H9 (cell line): ENCODE measurements around the gene ZNF423. TPM values are rescaled to one million over a fixed set of nuclear protein-coding genes. Genes with fewer than 3 reads are reported as not detected.

Source experiments
- DNase-seq: peaks from one replicate; pipeline ENCODE4 v3.0.0-alpha.2; 2017
- H2AFZ ChIP-seq: one replicate; pipeline ENCODE4 v1.6.1; 2013; ENCODE audit warnings: mild to moderate bottlenecking, low read length, control low read depth, moderate library complexity
- H2AK5ac ChIP-seq: 2 replicates; pipeline ENCODE4 v1.6.1; 2013; ENCODE audit warnings: low read length, control low read depth, mixed read lengths; ENCODE audit not compliant: insufficient read length
- H2BK120ac ChIP-seq: one replicate; pipeline ENCODE4 v1.6.1; 2013; ENCODE audit warnings: low read depth, mild to moderate bottlenecking, low read length, control low read depth, inconsistent platforms; ENCODE audit not compliant: poor library complexity, severe bottlenecking
- H2BK12ac ChIP-seq: 2 replicates; pipeline ENCODE4 v1.6.1; 2013; ENCODE audit warnings: low read length, control low read depth, mixed read lengths, low read depth; ENCODE audit not compliant: insufficient read length
- H2BK15ac ChIP-seq: 2 replicates; pipeline ENCODE4 v1.6.1; 2013; ENCODE audit warnings: low read depth, low read length, control low read depth
- H2BK20ac ChIP-seq: one replicate; pipeline ENCODE4 v1.6.1; 2013; ENCODE audit warnings: low read depth, mild to moderate bottlenecking, low read length, control low read depth, inconsistent platforms; ENCODE audit not compliant: poor library complexity, severe bottlenecking
- H2BK5ac ChIP-seq: 2 replicates; pipeline ENCODE4 v1.6.1; 2013; ENCODE audit warnings: low read length, control low read depth, mixed read lengths; ENCODE audit not compliant: insufficient read length
- H3K14ac ChIP-seq: 2 replicates; pipeline ENCODE4 v1.6.1; 2013; ENCODE audit warnings: low read length, control low read depth; ENCODE audit not compliant: insufficient read depth
- H3K18ac ChIP-seq: 2 replicates; pipeline ENCODE4 v1.6.1; 2013; ENCODE audit warnings: low read depth, mild to moderate bottlenecking, mixed read lengths, low read length, control low read depth; ENCODE audit not compliant: insufficient read length
- H3K23ac ChIP-seq: 2 replicates; pipeline ENCODE4 v1.6.1; 2013; ENCODE audit warnings: low read length, control low read depth, mixed read lengths, low read depth; ENCODE audit not compliant: insufficient read length
- H3K23me2 ChIP-seq: 2 replicates; pipeline ENCODE4 v1.6.1; 2013; ENCODE audit warnings: low read depth, mild to moderate bottlenecking, mixed read lengths, low read length, control low read depth; ENCODE audit not compliant: insufficient read length, poor library complexity, severe bottlenecking
- H3K27ac ChIP-seq: 2 replicates; pipeline ENCODE4 v1.5.1; 2013; ENCODE audit warnings: low read length, control low read depth, mixed read lengths, low read depth; ENCODE audit not compliant: insufficient read length
- H3K27me3 ChIP-seq: 2 replicates; pipeline ENCODE4 v1.6.1; 2013; ENCODE audit warnings: low read length, control low read depth, inconsistent platforms; ENCODE audit not compliant: insufficient read depth
- H3K4ac ChIP-seq: 2 replicates; pipeline ENCODE4 v1.6.1; 2013; ENCODE audit warnings: low read depth, mild to moderate bottlenecking, control low read depth, inconsistent platforms, low read length, moderate library complexity
- H3K4me1 ChIP-seq: 2 replicates; pipeline ENCODE4 v1.6.1; 2013; ENCODE audit warnings: low read length, control low read depth, inconsistent platforms; ENCODE audit not compliant: insufficient read depth
- H3K4me2 ChIP-seq: 2 replicates; pipeline ENCODE4 v1.6.1; 2013; ENCODE audit warnings: low read length, control low read depth, mixed read lengths; ENCODE audit not compliant: insufficient read length, insufficient read depth
- H3K56ac ChIP-seq: 2 replicates; pipeline ENCODE4 v1.6.1; 2013; ENCODE audit warnings: low read depth, mild to moderate bottlenecking, mixed read lengths, low read length, control low read depth; ENCODE audit not compliant: insufficient read length
- H3K79me1 ChIP-seq: 2 replicates; pipeline ENCODE4 v1.6.1; 2013; ENCODE audit warnings: low read depth, mild to moderate bottlenecking, moderate library complexity, low read length, control low read depth, inconsistent platforms; ENCODE audit not compliant: insufficient read depth, poor library complexity, severe bottlenecking
- H3K79me2 ChIP-seq: 2 replicates; pipeline ENCODE4 v1.6.1; 2013; ENCODE audit warnings: low read length, control low read depth, inconsistent platforms; ENCODE audit not compliant: insufficient read depth
- H3K9ac ChIP-seq: 2 replicates; pipeline ENCODE4 v1.6.1; 2013; ENCODE audit warnings: low read length, control low read depth, mixed read lengths; ENCODE audit not compliant: insufficient read length; ENCODE audit errors: extremely low read depth
- H3K9me3 ChIP-seq: one replicate; pipeline ENCODE4 v1.6.1; 2013; ENCODE audit warnings: low read depth, low read length, inconsistent platforms; ENCODE audit not compliant: control insufficient read depth
- H3T11ph ChIP-seq: one replicate; pipeline ENCODE4 v1.6.1; 2013; ENCODE audit warnings: mild to moderate bottlenecking, low read length, control low read depth, inconsistent platforms
- H4K20me1 ChIP-seq: one replicate; pipeline ENCODE4 v1.6.1; 2013; ENCODE audit not compliant: control insufficient read depth, insufficient read length, insufficient read depth
- H4K5ac ChIP-seq: 2 replicates; pipeline ENCODE4 v1.6.1; 2013; ENCODE audit warnings: low read depth, mild to moderate bottlenecking, mixed read lengths, low read length, control low read depth; ENCODE audit not compliant: insufficient read length
- H4K8ac ChIP-seq: replicated peaks from 2 replicates; pipeline ENCODE4 v1.6.1; 2013; ENCODE audit warnings: low read length, control low read depth, mixed read lengths, low read depth; ENCODE audit not compliant: insufficient read length
- H4K91ac ChIP-seq: 2 replicates; pipeline ENCODE4 v1.6.1; 2013; ENCODE audit warnings: low read depth, mild to moderate bottlenecking, moderate library complexity, mixed read lengths, low read length, control low read depth; ENCODE audit not compliant: insufficient read length
- H3K27ac Mint-ChIP-seq, 3 experiments: 2 replicates in 2 of 3; 3 replicates in 1 of 3; pipeline ENCODE4 v1.8.0; 2020 to 2021; ENCODE audit warnings: mixed read lengths in 3 of 3, mild to moderate bottlenecking in 1 of 3, moderate library complexity in 1 of 3
- H3K27me3 Mint-ChIP-seq: 2 replicates; pipeline ENCODE4 v1.8.0; 2021; ENCODE audit warnings: low read depth, mild to moderate bottlenecking, moderate library complexity, mixed read lengths
- H3K36me3 Mint-ChIP-seq, 3 experiments: 2 replicates in 2 of 3; 3 replicates in 1 of 3; pipeline ENCODE4 v1.8.0; 2020 to 2021; ENCODE audit warnings: low read depth in 3 of 3, mixed read lengths in 3 of 3; ENCODE audit not compliant: insufficient read depth in 1 of 3
- H3K4me1 Mint-ChIP-seq, 2 experiments: 2 replicates each; pipeline ENCODE4 v1.8.0; 2020; ENCODE audit warnings: mixed read lengths in 2 of 2
- H3K4me3 Mint-ChIP-seq, 2 experiments: 2 replicates in 1 of 2; 3 replicates in 1 of 2; pipeline ENCODE4 v1.8.0; 2020 to 2021; ENCODE audit warnings: mild to moderate bottlenecking in 2 of 2, mixed read lengths in 2 of 2, moderate library complexity in 1 of 2
- H3K9me3 Mint-ChIP-seq, 2 experiments: 2 replicates in 1 of 2; 3 replicates in 1 of 2; pipeline ENCODE4 v1.8.0; 2020; ENCODE audit warnings: mild to moderate bottlenecking in 2 of 2, mixed read lengths in 2 of 2, moderate library complexity in 1 of 2
- WGBS: extraction: QIAGEN DNeasy Blood & Tissue Kit; methylation state at CpG from one replicate; pipeline ENCODE4 v1.1.7; 2013; ENCODE audit warnings: missing lambda C conversion rate, low lambda C conversion rate, mixed read lengths; ENCODE audit not compliant: insufficient read length; ENCODE audit errors: extremely low coverage; 5-methylcytosine and 5-hydroxymethylcytosine counted together
- total RNA-seq: library from RNA; stranded (reverse); gene quantifications from 2 replicates; pipeline ENCODE4 v1.2.1, GENCODE V29; 2021
- TF ChIP-seq, protein P1 (sequence below): fragments of 200-600 bp; sonication (generic); conservative IDR thresholded peaks from 3 replicates; pipeline ENCODE4 v1.8.0; 2021; ENCODE audit warnings: antibody characterized with exemption, mild to moderate bottlenecking

ZNF423 gene
- total RNA-seq, 1 experiment from 2014 or later, result 51.5 TPM

DNA sequence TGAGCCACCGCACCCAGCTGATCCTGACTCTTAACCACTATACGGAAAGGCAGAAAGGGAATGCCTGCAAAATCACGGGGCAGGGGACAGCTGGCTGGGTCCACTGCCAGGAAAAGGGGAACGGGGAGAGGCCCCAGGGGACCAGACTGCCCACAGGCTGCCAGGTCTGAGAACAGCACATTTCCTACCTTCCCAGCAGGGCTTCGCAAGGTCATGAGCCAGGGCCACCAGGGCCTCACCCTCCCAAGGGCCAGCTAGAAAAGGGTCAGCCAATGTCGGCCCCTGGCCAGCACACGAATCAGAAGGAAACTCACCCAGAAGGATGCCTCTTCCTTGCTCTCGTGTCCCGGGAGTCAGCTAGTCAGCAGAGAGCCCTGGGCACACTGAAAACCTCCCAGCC, 118.4 kb downstream of the ZNF423 start:
- H2BK120ac ChIP-seq, result no peak overlapping the region
- no peak overlapping the region for H3K56ac ChIP-seq
- H3K79me2 ChIP-seq, result no peaks in the 10 kb centered on the region; the same call in 1 of the 2 replicates
- Mint-ChIP-seq H3K36me3 (peaks cover 0 to 2% (median 2%) of the 10 kb centered on the region in 3 experiments; a peak in 3 of 7 replicates), H3K27ac (peak overlapping the region in 2 of 3 experiments; percentile 64 to 92; a peak in 2 of 7 replicates), H3K27me3 (no peaks in the 10 kb centered on the region; the same call in 1 of the 2 replicates), H3K4me1 (peaks cover 30 to 31% of the 10 kb centered on the region in 2 experiments), H3K9me3 (no peaks in the 10 kb centered on the region), H3K4me3 (no peak overlapping the region)
- no peak overlapping the region for H2AK5ac ChIP-seq
- H3K27me3 ChIP-seq, result no peaks in the 10 kb centered on the region
- H2BK12ac ChIP-seq, result no peak overlapping the region
- H3K23ac ChIP-seq, result no peak overlapping the region
- H4K5ac ChIP-seq, result no peak overlapping the region
- H3K27ac ChIP-seq, result no peak overlapping the region
- H4K20me1 ChIP-seq, result no peaks in the 10 kb centered on the region
- no peaks in the 10 kb centered on the region for H3K4me1 ChIP-seq
- no peak overlapping the region for H4K91ac ChIP-seq
- no peak overlapping the region for H2BK5ac ChIP-seq
- DNase-seq, result no peak
- TF ChIP-seq, protein P1, sequence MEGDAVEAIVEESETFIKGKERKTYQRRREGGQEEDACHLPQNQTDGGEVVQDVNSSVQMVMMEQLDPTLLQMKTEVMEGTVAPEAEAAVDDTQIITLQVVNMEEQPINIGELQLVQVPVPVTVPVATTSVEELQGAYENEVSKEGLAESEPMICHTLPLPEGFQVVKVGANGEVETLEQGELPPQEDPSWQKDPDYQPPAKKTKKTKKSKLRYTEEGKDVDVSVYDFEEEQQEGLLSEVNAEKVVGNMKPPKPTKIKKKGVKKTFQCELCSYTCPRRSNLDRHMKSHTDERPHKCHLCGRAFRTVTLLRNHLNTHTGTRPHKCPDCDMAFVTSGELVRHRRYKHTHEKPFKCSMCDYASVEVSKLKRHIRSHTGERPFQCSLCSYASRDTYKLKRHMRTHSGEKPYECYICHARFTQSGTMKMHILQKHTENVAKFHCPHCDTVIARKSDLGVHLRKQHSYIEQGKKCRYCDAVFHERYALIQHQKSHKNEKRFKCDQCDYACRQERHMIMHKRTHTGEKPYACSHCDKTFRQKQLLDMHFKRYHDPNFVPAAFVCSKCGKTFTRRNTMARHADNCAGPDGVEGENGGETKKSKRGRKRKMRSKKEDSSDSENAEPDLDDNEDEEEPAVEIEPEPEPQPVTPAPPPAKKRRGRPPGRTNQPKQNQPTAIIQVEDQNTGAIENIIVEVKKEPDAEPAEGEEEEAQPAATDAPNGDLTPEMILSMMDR, result no peak
- whole genome bisulfite sequencing, result no CpG with 5 or more reads among the region's 9 CpGs
- H3K4me2 ChIP-seq, result no peak overlapping the region
- no peak overlapping the region for H3K18ac ChIP-seq
- no peak overlapping the region for H3T11ph ChIP-seq
- no peak overlapping the region for H2BK15ac ChIP-seq
- no peaks in the 10 kb centered on the region for H3K23me2 ChIP-seq
- no peaks in the 10 kb centered on the region for H3K79me1 ChIP-seq
- no peak overlapping the region for H4K8ac ChIP-seq
- no peak overlapping the region for H2AFZ ChIP-seq
- no peak overlapping the region for H3K4ac ChIP-seq
- no peak overlapping the region for H3K9ac ChIP-seq
- H2BK20ac ChIP-seq, result no peak overlapping the region
- no peak overlapping the region; the same call in 1 of the 2 replicates for H3K14ac ChIP-seq
- H3K9me3 ChIP-seq, result no peaks in the 10 kb centered on the region
